Hepatocyte (in vitro differentiated cells): ENCODE results near the gene APBA2.

Source experiments
- CTCF ChIP-seq: fragments of 200-600 bp; sonication (generic); IDR thresholded peaks from 2 replicates; pipeline ENCODE4 v1.5.1; 2016; ENCODE audit warnings: antibody characterized with exemption, mild to moderate bottlenecking; ENCODE audit not compliant: poor library complexity
- EZH2 ChIP-seq: fragments of 200-600 bp; sonication (generic); IDR thresholded peaks from 2 replicates; pipeline ENCODE4 v1.6.1; 2016; ENCODE audit warnings: antibody characterized with exemption, mild to moderate bottlenecking, borderline replicate concordance
- EZH2phosphoT487 ChIP-seq: fragments of 200-600 bp; sonication (generic); IDR thresholded peaks from one replicate; pipeline ENCODE4 v1.6.1; 2018; ENCODE audit warnings: antibody characterized with exemption, mild to moderate bottlenecking, low read depth, moderate library complexity; ENCODE audit not compliant: unreplicated experiment, severe bottlenecking

- TF ChIP-seq CTCF (no peak), EZH2phosphoT487 (no peak), EZH2 (no peak)
These were observed 28.3 kb downstream of the APBA2 start for GRCh38 chr15:28914046-28914445.
